ENCODE data around the gene ING3. TPM values are rescaled to one million over a fixed set of nuclear protein-coding genes. Genes with fewer than 3 reads are reported as not detected.

Gene ING3
- total RNA-seq, 2 donors from 2014 or later, result 12.6 to 14.9 TPM

DNA sequence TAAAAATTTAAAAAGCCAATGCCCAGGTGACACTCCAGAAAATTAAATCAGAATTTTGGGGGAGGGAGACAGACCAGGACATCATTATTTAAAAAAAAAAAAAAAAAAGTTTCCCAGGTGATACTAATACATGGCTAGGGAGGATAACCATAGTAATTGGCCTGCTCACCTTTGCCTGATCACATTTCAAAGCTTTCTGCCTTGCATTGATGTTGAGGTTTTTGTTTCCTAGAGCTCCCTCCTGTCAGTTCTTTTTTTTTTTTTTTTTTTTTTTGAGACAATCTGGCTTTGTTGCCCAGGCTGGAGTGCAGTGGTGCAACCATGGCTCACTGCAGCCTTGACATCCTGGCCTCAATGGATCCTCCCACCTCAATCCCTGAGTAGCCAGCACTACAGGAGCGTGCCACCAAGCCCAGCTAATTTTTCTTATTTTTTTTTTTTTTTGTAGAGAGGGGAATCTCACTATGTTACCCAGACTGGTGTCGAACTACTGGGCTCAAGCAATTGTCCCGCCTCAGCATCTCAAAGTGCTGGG lies 76.1 kb downstream of the ING3 start:
- Histone ChIP-seq H3K27ac (ENCODE audit: low read depth, low read length) (no peak overlapping the region), H3K36me3 (ENCODE audit: control insufficient read depth, insufficient read depth, low read length) (no peaks in the 10 kb centered on the region), H3K9ac (ENCODE audit: extremely low read depth, low read length, poor library complexity, severe bottlenecking) (no peak overlapping the region), H3K9me3 (ENCODE audit: control insufficient read depth, low read length) (peaks cover 7% of the 10 kb centered on the region), H3K4me3 (ENCODE audit: low read length) (no peak overlapping the region), H3K4me1 (ENCODE audit: control insufficient read depth, insufficient read depth, low read length) (no peaks in the 10 kb centered on the region), H3K27me3 (ENCODE audit: control insufficient read depth, insufficient read depth, low read length, poor library complexity, severe bottlenecking) (no peaks in the 10 kb centered on the region)
- DNase-seq, result no peak
- 92 to 93% methylated on average over 2 to 3 of the region's 3 CpGs for WGBS, 2 experiments (ENCODE audit: insufficient coverage in 1 of 2, insufficient read length in 1 of 2)
- Mint-ChIP-seq H3K4me3 (no peak overlapping the region), H3K36me3 (ENCODE audit: low read depth) (no peaks in the 10 kb centered on the region), H3K27me3 (ENCODE audit: insufficient read depth) (no peaks in the 10 kb centered on the region), H3K27ac (no peak overlapping the region), H3K9me3 (no peaks in the 10 kb centered on the region), H3K4me1 (peaks cover 25% of the 10 kb centered on the region)
- TF ChIP-seq, protein P1, sequence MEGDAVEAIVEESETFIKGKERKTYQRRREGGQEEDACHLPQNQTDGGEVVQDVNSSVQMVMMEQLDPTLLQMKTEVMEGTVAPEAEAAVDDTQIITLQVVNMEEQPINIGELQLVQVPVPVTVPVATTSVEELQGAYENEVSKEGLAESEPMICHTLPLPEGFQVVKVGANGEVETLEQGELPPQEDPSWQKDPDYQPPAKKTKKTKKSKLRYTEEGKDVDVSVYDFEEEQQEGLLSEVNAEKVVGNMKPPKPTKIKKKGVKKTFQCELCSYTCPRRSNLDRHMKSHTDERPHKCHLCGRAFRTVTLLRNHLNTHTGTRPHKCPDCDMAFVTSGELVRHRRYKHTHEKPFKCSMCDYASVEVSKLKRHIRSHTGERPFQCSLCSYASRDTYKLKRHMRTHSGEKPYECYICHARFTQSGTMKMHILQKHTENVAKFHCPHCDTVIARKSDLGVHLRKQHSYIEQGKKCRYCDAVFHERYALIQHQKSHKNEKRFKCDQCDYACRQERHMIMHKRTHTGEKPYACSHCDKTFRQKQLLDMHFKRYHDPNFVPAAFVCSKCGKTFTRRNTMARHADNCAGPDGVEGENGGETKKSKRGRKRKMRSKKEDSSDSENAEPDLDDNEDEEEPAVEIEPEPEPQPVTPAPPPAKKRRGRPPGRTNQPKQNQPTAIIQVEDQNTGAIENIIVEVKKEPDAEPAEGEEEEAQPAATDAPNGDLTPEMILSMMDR (conservative IDR thresholded peaks at IDR 0.05), result no peak

Other genes starting within 250 kb of the ING3 start
- 10 to 100 TPM; 35.6 to 50.3 TPM for gene TSPAN12, start 92.6 kb upstream of the ING3 start, total RNA-seq
- gene CPED1, start 37.9 kb downstream of the ING3 start, total RNA-seq, result 1 to 10 TPM in 1 of 2 donors, not detected in 1; 1.1 TPM